DND-41 (cell line): ENCODE data around the gene ARHGAP6.
"Not testable (repeated sequence)": the region's sequence is repeated elsewhere in the genome, so short reads cannot be mapped to it uniquely, and the experiment has no call there.

Experiments
- ATAC-seq: fragments of 200-7000 bp; cut with Tn5 transposase; 3 replicates; pipeline ENCODE4 v1.9.1; 2021; ENCODE audit warnings: low read depth; ENCODE audit not compliant: insufficient read depth
- DNase-seq: peaks from one replicate; pipeline ENCODE4 v3.0.0-alpha.2; 2020
- H2AFZ ChIP-seq: 2 replicates; pipeline ENCODE4 v1.6.0; 2012; ENCODE audit warnings: low read depth, low read length
- H3K27ac ChIP-seq: 2 replicates; pipeline ENCODE4 v1.5.1; 2012; ENCODE audit warnings: low read length, inconsistent platforms
- H3K27me3 ChIP-seq: fragments of 200-600 bp; sonication (generic); 2 replicates; pipeline ENCODE4 v1.6.0; 2012; ENCODE audit warnings: low read length, mild to moderate bottlenecking, inconsistent platforms; ENCODE audit not compliant: insufficient read depth, poor library complexity
- H3K36me3 ChIP-seq: 2 replicates; pipeline ENCODE4 v1.5.1; 2012; ENCODE audit warnings: low read length, inconsistent platforms; ENCODE audit not compliant: insufficient read depth
- H3K4me1 ChIP-seq: 2 replicates; pipeline ENCODE4 v1.5.1; 2012; ENCODE audit warnings: mild to moderate bottlenecking, low read length; ENCODE audit not compliant: insufficient read depth
- H3K4me2 ChIP-seq: 2 replicates; pipeline ENCODE4 v1.6.0; 2012; ENCODE audit warnings: mild to moderate bottlenecking, moderate library complexity, low read length, inconsistent platforms; ENCODE audit not compliant: insufficient read depth
- H3K4me3 ChIP-seq, 2 experiments: fragments of 200-600 bp in 1 of 2; shearing (Covaris generic) in 1 of 2; 2 replicates each; pipeline ENCODE4 v1.5.1; 2012 to 2016; ENCODE audit warnings: inconsistent platforms in 2 of 2, low read length in 2 of 2, mild to moderate bottlenecking in 2 of 2, low read depth in 1 of 2, moderate library complexity in 1 of 2
- H3K79me2 ChIP-seq: 2 replicates; pipeline ENCODE4 v1.6.0; 2012; ENCODE audit warnings: low read length, inconsistent platforms; ENCODE audit not compliant: insufficient read depth
- H3K9ac ChIP-seq: 2 replicates; pipeline ENCODE4 v1.6.0; 2012; ENCODE audit warnings: low read depth, mild to moderate bottlenecking, inconsistent platforms, low read length, moderate library complexity
- H3K9me3 ChIP-seq: 2 replicates; pipeline ENCODE4 v1.5.1; 2012; ENCODE audit warnings: low read length, moderate library complexity, mild to moderate bottlenecking, inconsistent platforms; ENCODE audit not compliant: insufficient read depth, severe bottlenecking
- H4K20me1 ChIP-seq: 2 replicates; pipeline ENCODE4 v1.6.0; 2012; ENCODE audit warnings: low read length; ENCODE audit not compliant: insufficient read depth
- CTCF ChIP-seq: IDR thresholded peaks from 2 replicates; pipeline ENCODE4 v1.5.1; 2012; ENCODE audit warnings: borderline replicate concordance, low read length, moderate library complexity, mild to moderate bottlenecking; ENCODE audit not compliant: poor library complexity, severe bottlenecking; ENCODE audit errors: extremely low read depth
- EZH2 ChIP-seq: IDR thresholded peaks from 3 replicates; pipeline ENCODE4 v1.6.1; 2012; ENCODE audit warnings: borderline replicate concordance, low read depth, mild to moderate bottlenecking, moderate library complexity, low read length, inconsistent platforms; ENCODE audit not compliant: severe bottlenecking

The ARHGAP6 gene

GRCh38 chrX:11628399-11628798 lies 37.3 kb downstream of the ARHGAP6 start:
- no peak overlapping the region for H3K4me2 ChIP-seq

GRCh38 chrX:11626351-11626750 lies 39.4 kb downstream of the ARHGAP6 start:
- DNase-seq (no peak), ATAC-seq (no peak)
- Histone ChIP-seq H3K36me3 (no peaks in the 10 kb centered on the region), H3K4me1 (no peaks in the 10 kb centered on the region), H3K4me2 (no peak overlapping the region), H3K4me3 (no peak overlapping the region), H3K9ac (no peak overlapping the region), H4K20me1 (no peaks in the 10 kb centered on the region), H3K27me3 (no peaks in the 10 kb centered on the region), H3K27ac (no peak overlapping the region), H2AFZ (no peak overlapping the region), H3K9me3 (no peaks in the 10 kb centered on the region), H3K79me2 (no peaks in the 10 kb centered on the region)
- TF ChIP-seq EZH2 (no peak), CTCF (no peak)

More at GRCh38 chrX:11628399-11628798, 37.3 kb downstream of the ARHGAP6 start:
- Histone ChIP-seq H3K27me3 (no peaks in the 10 kb centered on the region), H3K27ac (no peak overlapping the region), H3K9ac (no peak overlapping the region), H3K4me1 (no peaks in the 10 kb centered on the region), H3K79me2 (no peaks in the 10 kb centered on the region), H3K4me3 (no peak overlapping the region), H4K20me1 (no peaks in the 10 kb centered on the region), H2AFZ (no peak overlapping the region), H3K9me3 (no peaks in the 10 kb centered on the region), H3K36me3 (no peaks in the 10 kb centered on the region)
- DNase-seq (no peak), ATAC-seq (no peak)
- TF ChIP-seq CTCF (no peak), EZH2 (no peak)

- Histone ChIP-seq H3K4me2 (no peak overlapping the region), H3K27ac (no peak overlapping the region), H3K27me3 (no peaks in the 10 kb centered on the region), H3K9ac (no peak overlapping the region), H3K4me3 (no peak overlapping the region), H3K4me1 (no peaks in the 10 kb centered on the region), H3K9me3 (no peaks in the 10 kb centered on the region), H2AFZ (no peak overlapping the region), H4K20me1 (no peaks in the 10 kb centered on the region), H3K79me2 (no peaks in the 10 kb centered on the region), H3K36me3 (no peaks in the 10 kb centered on the region)
- no peak for ATAC-seq
- TF ChIP-seq CTCF (no peak), EZH2 (no peak)
- no peak for DNase-seq
Observed at GRCh38 chrX:11619441-11619840, 46.3 kb downstream of the ARHGAP6 start.

- not testable (repeated sequence) for H3K36me3 ChIP-seq, H3K4me3 ChIP-seq, H3K9me3 ChIP-seq, H3K27me3 ChIP-seq, DNase-seq, H3K4me2 ChIP-seq, H4K20me1 ChIP-seq, ATAC-seq, H2AFZ ChIP-seq, H3K27ac ChIP-seq, H3K4me1 ChIP-seq, H3K79me2 ChIP-seq, H3K9ac ChIP-seq
Observed at GRCh38 chrX:11614253-11614652, 51.5 kb downstream of the ARHGAP6 start.
